Lung (tissue), 12 donors: ENCODE measurements around the gene ZSCAN4. TPM values are rescaled to one million over a fixed set of nuclear protein-coding genes. Genes with fewer than 3 reads are reported as not detected.

ENCODE experiments used
- ATAC-seq: fragments of 200-7000 bp; cut with Tn5 transposase; one replicate; pipeline ENCODE4 v1.9.1; 2020; ENCODE audit warnings: moderate number of reproducible peaks; ENCODE audit not compliant: insufficient read depth, low FRiP score
- DNase-seq, 3 donors: peaks; one replicate each; pipeline ENCODE4 v3.0.0-alpha.2; 2013 to 2017
- H3K27ac ChIP-seq, 2 donors: one replicate each; pipeline ENCODE4 v1.5.1; 2013; ENCODE audit warnings: mild to moderate bottlenecking in 2 of 2, moderate library complexity in 2 of 2, control low read depth in 1 of 2, inconsistent platforms in 1 of 2, low read depth in 1 of 2, low read length in 1 of 2
- H3K27me3 ChIP-seq, 3 donors: one replicate each; pipeline ENCODE4 v1.5.1; 2013; ENCODE audit warnings: low read length in 2 of 3; ENCODE audit not compliant: control insufficient read depth in 3 of 3, insufficient read depth in 3 of 3
- H3K36me3 ChIP-seq, 4 donors: one replicate each; pipeline ENCODE4 v1.5.1; 2013; ENCODE audit warnings: low read length in 4 of 4, mild to moderate bottlenecking in 1 of 4, moderate library complexity in 1 of 4; ENCODE audit not compliant: control insufficient read depth in 4 of 4, insufficient read depth in 4 of 4
- H3K4me1 ChIP-seq, 5 donors: one replicate each; pipeline ENCODE4 v1.5.1; 2013; ENCODE audit warnings: low read length in 5 of 5, mild to moderate bottlenecking in 2 of 5, moderate library complexity in 1 of 5; ENCODE audit not compliant: control insufficient read depth in 5 of 5, insufficient read depth in 5 of 5
- H3K4me3 ChIP-seq: one replicate; pipeline ENCODE4 v1.5.1; 2013; ENCODE audit warnings: mild to moderate bottlenecking, control low read depth, moderate library complexity
- H3K9ac ChIP-seq, 2 donors: one replicate each; pipeline ENCODE4 v1.5.1; 2013; ENCODE audit warnings: low read length in 2 of 2, control low read depth in 1 of 2; ENCODE audit not compliant: insufficient read depth in 1 of 2
- H3K9me3 ChIP-seq, 4 donors: one replicate each; pipeline ENCODE4 v1.5.1; 2013; ENCODE audit warnings: low read length in 3 of 4, mild to moderate bottlenecking in 1 of 4, moderate library complexity in 1 of 4; ENCODE audit not compliant: control insufficient read depth in 4 of 4, insufficient read depth in 3 of 4
- CTCF ChIP-seq: IDR thresholded peaks from 2 replicates; pipeline ENCODE4 v1.5.1; 2012; ENCODE audit warnings: mild to moderate bottlenecking; ENCODE audit errors: control extremely low read depth, extremely low read depth
- WGBS, 2 donors: extraction: QIAGEN DNeasy Blood & Tissue Kit; methylation state at CpG; one replicate each; pipeline ENCODE4 v1.1.7; 2013; 5-methylcytosine and 5-hydroxymethylcytosine counted together
- polyA plus RNA-seq, 2 donors: library from polyadenylated mRNA; stranded (reverse); fragments of 200-250 nt; gene quantifications; one replicate each; pipeline ENCODE4 v1.2.1, GENCODE V29; 2013
- total RNA-seq, 2 donors: library from RNA; depleted of rRNA in 1 of 2; stranded (reverse); fragments of >200 nt in 1 of 2; gene quantifications; one replicate each; pipeline ENCODE4 v1.2.1, GENCODE V29; 2014 to 2021
- donor health status: control.
- donor health status: control.
- donor health status: Bipolar disorder and iron deficiency.
- donor health status: healthy.
- donor health status: DM: yes; HTN: yes; CAD: no.

Gene ZSCAN4
- total and polyA plus RNA-seq, 4 donors, result 0.07 to 0.21 (median 0.14) TPM; not detected in 1

DNA sequence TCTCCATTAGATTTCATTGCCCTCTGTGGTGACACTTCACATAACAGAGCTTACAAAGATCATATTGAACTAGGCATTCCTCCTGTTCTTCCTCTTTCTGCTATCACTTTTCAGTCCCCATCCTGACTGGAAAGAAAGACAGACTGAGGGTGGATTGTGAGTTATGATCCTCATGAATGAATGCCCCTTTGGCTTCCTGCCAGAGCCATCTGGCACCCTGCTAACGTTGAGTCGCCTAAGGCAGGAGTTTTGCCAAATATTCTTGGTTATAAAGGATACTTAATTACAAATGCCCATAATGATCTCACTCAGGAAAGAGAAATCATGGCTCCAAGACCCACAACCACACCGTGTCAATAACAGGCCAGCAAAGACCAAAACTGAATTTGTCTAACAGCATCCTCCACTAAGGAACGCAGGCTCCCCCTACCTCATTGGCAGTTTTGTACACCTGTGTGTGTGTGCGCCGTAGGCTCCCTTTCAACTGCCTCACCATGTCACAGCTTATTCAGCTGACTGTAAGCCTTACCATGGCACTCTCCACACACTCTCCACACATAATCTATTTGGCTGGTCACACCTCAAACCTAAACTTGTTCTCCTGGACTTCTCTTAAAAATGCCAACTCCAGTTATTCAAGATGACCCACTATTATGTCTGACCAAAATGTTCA lies 20.3 kb upstream of the ZSCAN4 start:
- no peaks in the 10 kb centered on the region for H3K27me3 ChIP-seq
- no peak overlapping the region for H3K4me3 ChIP-seq
- 63 to 70% methylated on average over 6 of the region's 6 CpGs for WGBS, 2 donors
- no peak overlapping the region for H3K27ac ChIP-seq
- H3K9ac ChIP-seq, result no peak overlapping the region
- no peaks in the 10 kb centered on the region for H3K4me1 ChIP-seq
- peaks cover 0 to under 1% (median under 1%) of the 10 kb centered on the region in 4 donors for H3K36me3 ChIP-seq
- H3K9me3 ChIP-seq, result peaks cover 0 to 33% (median 0%) of the 10 kb centered on the region in 4 donors
- DNase-seq (no peak), ATAC-seq (no peak)
- TF ChIP-seq CTCF, result no peak

GRCh38 chr19:57651654-57651996 lies 17.1 kb upstream of the ZSCAN4 start:
- H3K9me3 ChIP-seq, result peaks cover 0 to 49% (median 1%) of the 10 kb centered on the region in 4 donors
- no peak overlapping the region for H3K27ac ChIP-seq
- TF ChIP-seq CTCF, result no peak
- H3K9ac ChIP-seq, result no peak overlapping the region
- H3K27me3 ChIP-seq, result peaks cover 0 to 4% (median 0%) of the 10 kb centered on the region in 3 donors
- ATAC-seq, result no peak
- H3K36me3 ChIP-seq, result no peaks in the 10 kb centered on the region
- WGBS, 2 donors, result 42 to 49% methylated on average over 6 of the region's 6 CpGs
- no peaks in the 10 kb centered on the region for H3K4me1 ChIP-seq
- no peak for DNase-seq
- H3K4me3 ChIP-seq, result no peak overlapping the region

DNA sequence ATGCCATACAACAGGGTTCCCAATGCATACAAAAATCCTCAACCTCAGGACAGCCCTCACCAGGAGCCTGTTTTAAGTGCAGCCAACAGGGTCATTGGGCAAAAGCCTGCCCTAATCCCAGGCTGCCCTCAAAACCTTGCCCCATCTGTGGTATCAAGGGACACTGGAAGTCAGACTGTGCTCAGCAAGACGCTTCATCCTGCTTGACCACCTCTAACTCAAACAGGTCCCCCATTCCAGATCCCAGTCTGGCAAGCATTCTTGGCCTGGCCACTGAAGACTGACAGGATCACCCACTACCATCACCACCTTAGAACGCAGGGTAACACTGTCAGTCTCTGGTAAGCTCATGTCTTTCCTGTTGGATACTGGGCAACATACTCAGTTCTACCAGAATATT lies 15.0 kb upstream of the ZSCAN4 start:
- Histone ChIP-seq H3K9ac (no peak overlapping the region), H3K27me3 (peaks cover 0 to 4% (median 0%) of the 10 kb centered on the region in 3 donors), H3K27ac (no peak overlapping the region), H3K4me3 (no peak overlapping the region), H3K36me3 (no peaks in the 10 kb centered on the region), H3K4me1 (no peaks in the 10 kb centered on the region), H3K9me3 (peaks cover 0 to 35% (median 1%) of the 10 kb centered on the region in 4 donors)
- TF ChIP-seq CTCF, result no peak
- ATAC-seq (no peak), DNase-seq (no peak)
- WGBS, 2 donors, result 82 to 100% methylated on average over 2 of the region's 2 CpGs

- 44 to 95% methylated on average over 1 of the region's 1 CpG for WGBS, 2 donors
- Histone ChIP-seq H3K36me3 (no peaks in the 10 kb centered on the region), H3K27me3 (peaks cover 0 to 6% (median 4%) of the 10 kb centered on the region in 3 donors), H3K27ac (no peak overlapping the region), H3K4me3 (no peak overlapping the region), H3K4me1 (no peaks in the 10 kb centered on the region), H3K9me3 (peaks cover 0 to 32% (median 1%) of the 10 kb centered on the region in 4 donors), H3K9ac (no peak overlapping the region)
- DNase-seq (no peak), ATAC-seq (no peak)
- TF ChIP-seq CTCF, result no peak
Measured at GRCh38 chr19:57655443-57655842, 13.3 kb upstream of the ZSCAN4 start.
